ENCODE results near the gene EXOC1. TPM values are rescaled to one million over a fixed set of nuclear protein-coding genes. Genes with fewer than 3 reads are reported as not detected.
"Not testable (repeated sequence)": the region's sequence is repeated elsewhere in the genome, so short reads cannot be mapped to it uniquely, and the experiment has no call there.

The EXOC1 gene
- total RNA-seq, 1 experiment from 2014 or later, result 25.2 TPM

GRCh38 chr4:55931833-55932232, 78.4 kb downstream of the EXOC1 start:
- TF ChIP-seq CTCF (IDR thresholded peaks at IDR 0.05; ENCODE audit: unreplicated experiment), result no peak
- Mint-ChIP-seq H3K4me1 (ENCODE audit: low read depth, unreplicated experiment) (no peaks in the 10 kb centered on the region), H3K9me3 (ENCODE audit: low read depth, unreplicated experiment) (peaks cover 2% of the 10 kb centered on the region), H3K4me3 (ENCODE audit: low read depth, unreplicated experiment) (no peak overlapping the region), H3K27me3 (ENCODE audit: unreplicated experiment) (no peaks in the 10 kb centered on the region), H3K27ac (ENCODE audit: unreplicated experiment) (no peak overlapping the region), H3K36me3 (ENCODE audit: insufficient read depth, unreplicated experiment) (no peaks in the 10 kb centered on the region)
- no peak for DNase-seq
- BruUV-seq (replicated peaks), result no TSS peak
- intact Hi-C loops (cut with micrococcal nuclease; ENCODE audit: unreplicated experiment), result no loop called here
- CTCF ChIA-PET, result no interaction called here

- Mint-ChIP-seq H3K4me3 (ENCODE audit: low read depth, unreplicated experiment) (no peak overlapping the region), H3K27me3 (ENCODE audit: unreplicated experiment) (no peaks in the 10 kb centered on the region), H3K4me1 (ENCODE audit: low read depth, unreplicated experiment) (no peaks in the 10 kb centered on the region), H3K9me3 (ENCODE audit: low read depth, unreplicated experiment) (peaks cover 2% of the 10 kb centered on the region), H3K36me3 (ENCODE audit: insufficient read depth, unreplicated experiment) (no peaks in the 10 kb centered on the region), H3K27ac (ENCODE audit: unreplicated experiment) (no peak overlapping the region)
- intact Hi-C loops (cut with micrococcal nuclease; ENCODE audit: unreplicated experiment), result no loop called here
- no TSS peak for BruUV-seq (replicated peaks)
- CTCF ChIA-PET, result no interaction called here
- no peak for TF ChIP-seq CTCF (IDR thresholded peaks at IDR 0.05; ENCODE audit: unreplicated experiment)
- no peak for DNase-seq
Observed at GRCh38 chr4:55932511-55932910, 79.1 kb downstream of the EXOC1 start.

- intact Hi-C loops (cut with micrococcal nuclease; ENCODE audit: unreplicated experiment), result no loop called here
- BruUV-seq (replicated peaks), result no TSS peak
- TF ChIP-seq CTCF (IDR thresholded peaks at IDR 0.05; ENCODE audit: unreplicated experiment), result no peak
- DNase-seq, result no peak
- H3K4me3 Mint-ChIP-seq (ENCODE audit: low read depth, unreplicated experiment), result no peak overlapping the region
- H3K27me3 Mint-ChIP-seq (ENCODE audit: unreplicated experiment), result no peaks in the 10 kb centered on the region
- CTCF ChIA-PET, result interaction anchor here (0.6 kb wide), 1 partner anchor 1814 kb away, joined by 4 read pairs; no protein-coding TSS in a partner anchor
- H3K4me1 Mint-ChIP-seq (ENCODE audit: low read depth, unreplicated experiment), result no peaks in the 10 kb centered on the region
- H3K36me3 Mint-ChIP-seq (ENCODE audit: insufficient read depth, unreplicated experiment), result no peaks in the 10 kb centered on the region
- peaks cover 2% of the 10 kb centered on the region for H3K9me3 Mint-ChIP-seq (ENCODE audit: low read depth, unreplicated experiment)
- H3K27ac Mint-ChIP-seq (ENCODE audit: unreplicated experiment), result no peak overlapping the region
Observed at GRCh38 chr4:55933611-55934010, 80.2 kb downstream of the EXOC1 start.

GRCh38 chr4:55935907-55936306, 82.5 kb downstream of the EXOC1 start:
- H3K27me3 Mint-ChIP-seq (ENCODE audit: unreplicated experiment); H3K27ac Mint-ChIP-seq (ENCODE audit: unreplicated experiment); intact Hi-C loops (cut with micrococcal nuclease; ENCODE audit: unreplicated experiment); H3K36me3 Mint-ChIP-seq (ENCODE audit: insufficient read depth, unreplicated experiment); DNase-seq; H3K4me3 Mint-ChIP-seq (ENCODE audit: low read depth, unreplicated experiment); CTCF ChIA-PET; BruUV-seq (replicated peaks); H3K4me1 Mint-ChIP-seq (ENCODE audit: low read depth, unreplicated experiment); H3K9me3 Mint-ChIP-seq (ENCODE audit: low read depth, unreplicated experiment): not testable (repeated sequence)

GRCh38 chr4:55938481-55938880, 85.0 kb downstream of the EXOC1 start:
- Mint-ChIP-seq H3K36me3 (ENCODE audit: insufficient read depth, unreplicated experiment) (no peaks in the 10 kb centered on the region), H3K9me3 (ENCODE audit: low read depth, unreplicated experiment) (peaks cover 2% of the 10 kb centered on the region), H3K27me3 (ENCODE audit: unreplicated experiment) (no peaks in the 10 kb centered on the region), H3K4me3 (ENCODE audit: low read depth, unreplicated experiment) (no peak overlapping the region), H3K4me1 (ENCODE audit: low read depth, unreplicated experiment) (no peaks in the 10 kb centered on the region), H3K27ac (ENCODE audit: unreplicated experiment) (no peak overlapping the region)
- no TSS peak for BruUV-seq (replicated peaks)
- intact Hi-C loops (cut with micrococcal nuclease; ENCODE audit: unreplicated experiment), result no loop called here
- no peak for DNase-seq
- TF ChIP-seq CTCF (IDR thresholded peaks at IDR 0.05; ENCODE audit: unreplicated experiment), result no peak
- CTCF ChIA-PET, result no interaction called here

Data from Calu3 (cell line).